ENCODE results near the gene FHL3.

The FHL3 gene

GRCh38 chr1:38015978-38016725 is 10.8 kb upstream of the FHL3 start:
- no peak for TF ChIP-seq CTCF (IDR thresholded peaks at IDR 0.05; ENCODE audit: low read length, missing control alignments)
- DNase-seq (ENCODE audit: low read depth): peak; percentile 82
- H3K4me3 ChIP-seq (replicated peaks; ENCODE audit: low read depth, low read length): peak overlapping the region; percentile 32

- no peak for DNase-seq (ENCODE audit: low read depth)
- H3K4me3 ChIP-seq (replicated peaks; ENCODE audit: low read depth, low read length): no peak overlapping the region
- no peak for TF ChIP-seq CTCF (IDR thresholded peaks at IDR 0.05; ENCODE audit: low read length, missing control alignments)
Measured at GRCh38 chr1:38014724-38015424, 9.6 kb upstream of the FHL3 start.

- TF ChIP-seq CTCF (IDR thresholded peaks at IDR 0.05; ENCODE audit: low read length, missing control alignments): peak; percentile 8
- peak overlapping the region; percentile 71 for H3K4me3 ChIP-seq (replicated peaks; ENCODE audit: low read depth, low read length)
- DNase-seq (ENCODE audit: low read depth): no peak
Measured at GRCh38 chr1:38014171-38014570, 8.9 kb upstream of the FHL3 start.

- H3K4me3 ChIP-seq (replicated peaks; ENCODE audit: low read depth, low read length): peak overlapping the region; percentile 71
- no peak for TF ChIP-seq CTCF (IDR thresholded peaks at IDR 0.05; ENCODE audit: low read length, missing control alignments)
- DNase-seq (ENCODE audit: low read depth): no peak
Measured at GRCh38 chr1:38013227-38013622, 7.9 kb upstream of the FHL3 start.

- TF ChIP-seq CTCF (IDR thresholded peaks at IDR 0.05; ENCODE audit: low read length, missing control alignments): no peak
Measured at GRCh38 chr1:38012363-38013226, 7.3 kb upstream of the FHL3 start, which contains the start of gene UTP11. Gene UTP11, plus strand, starts transcription at chr1:38012734. Its CDS starts 69 bp downstream, at chr1:38012803.

GRCh38 chr1:38009841-38010180 is 4.5 kb upstream of the FHL3 start:
- no peak overlapping the region for H3K4me3 ChIP-seq (replicated peaks; ENCODE audit: low read depth, low read length)
- no peak for DNase-seq (ENCODE audit: low read depth)
- no peak for TF ChIP-seq CTCF (IDR thresholded peaks at IDR 0.05; ENCODE audit: low read length, missing control alignments)

More at GRCh38 chr1:38012363-38013226, 7.3 kb upstream of the FHL3 start, which contains the start of gene UTP11:
- peak within 1 kb of the TSS; percentile 71 for H3K4me3 ChIP-seq (replicated peaks; ENCODE audit: low read depth, low read length)
- DNase-seq (ENCODE audit: low read depth): peak; percentile 100

Data from fibroblast of pulmonary artery (primary cell).